NCI-H1417 treated with DMSO at 0.1 percent for 48 hours (cell line): ENCODE data around the gene PARD3B.

Source experiments
- DNase-seq: peaks from one replicate; lab custom pipeline; 2025; lab: John Stamatoyannopoulos, UW

Gene PARD3B

DNA sequence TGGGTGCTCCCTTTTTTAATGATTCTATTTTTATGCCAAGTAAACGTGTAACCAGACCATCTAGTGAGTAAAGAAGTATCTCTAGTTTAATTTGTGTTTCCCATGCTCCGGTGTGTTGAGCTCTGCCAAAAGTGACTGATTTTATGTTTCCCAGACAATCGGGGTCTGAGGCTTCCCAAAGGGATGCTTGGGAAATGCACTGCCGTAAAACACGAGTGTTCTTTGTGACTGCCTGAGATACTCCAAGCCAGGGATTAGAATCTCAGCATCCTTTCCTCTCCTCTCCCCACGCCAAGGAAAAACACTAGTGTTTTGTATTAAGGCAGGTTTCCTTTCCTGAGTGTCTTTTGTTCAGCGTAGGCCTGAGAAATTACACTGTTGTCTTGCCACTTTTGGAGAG is 956.6 kb downstream of the PARD3B start:
- no peak for DNase-seq

DNA sequence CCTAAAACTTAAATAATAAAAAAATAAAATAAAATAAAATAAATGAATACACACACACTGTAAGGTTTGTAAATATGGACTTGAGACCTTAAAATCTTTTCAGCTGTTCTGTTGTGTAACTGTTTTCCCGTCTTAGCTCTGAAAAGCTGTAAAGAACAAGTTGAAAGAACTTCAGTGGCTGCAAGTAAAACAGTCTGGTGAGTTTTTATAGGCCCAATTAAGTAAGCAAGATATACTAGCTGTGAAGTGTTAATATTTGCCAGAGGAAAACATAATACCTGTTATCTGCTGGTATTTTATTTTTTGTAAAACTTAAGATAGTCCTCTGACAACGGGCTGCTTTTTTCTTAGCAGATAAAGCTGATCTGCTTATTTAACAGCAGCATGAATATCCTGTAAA is 960.1 kb downstream of the PARD3B start:
- DNase-seq, result no peak

DNA sequence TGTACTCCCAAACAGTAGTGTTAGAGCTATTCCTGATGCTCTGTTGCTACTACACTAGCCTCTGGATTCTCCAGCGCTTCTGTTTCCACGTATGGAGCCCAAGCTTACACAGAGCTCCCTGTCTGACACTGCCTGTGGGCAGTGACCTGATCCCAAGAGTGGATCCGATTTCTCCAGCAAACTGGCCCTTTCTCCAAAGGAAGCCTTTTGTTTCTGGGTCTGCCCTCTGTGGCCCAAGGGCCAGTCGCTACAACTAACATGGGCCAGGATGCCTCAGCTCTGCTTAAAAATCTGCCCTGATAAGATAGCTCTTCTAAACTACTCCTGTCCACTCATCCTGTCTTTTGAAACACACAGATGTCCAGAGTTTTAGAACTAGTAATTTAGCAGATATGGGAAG is 964.4 kb downstream of the PARD3B start:
- no peak for DNase-seq

DNA sequence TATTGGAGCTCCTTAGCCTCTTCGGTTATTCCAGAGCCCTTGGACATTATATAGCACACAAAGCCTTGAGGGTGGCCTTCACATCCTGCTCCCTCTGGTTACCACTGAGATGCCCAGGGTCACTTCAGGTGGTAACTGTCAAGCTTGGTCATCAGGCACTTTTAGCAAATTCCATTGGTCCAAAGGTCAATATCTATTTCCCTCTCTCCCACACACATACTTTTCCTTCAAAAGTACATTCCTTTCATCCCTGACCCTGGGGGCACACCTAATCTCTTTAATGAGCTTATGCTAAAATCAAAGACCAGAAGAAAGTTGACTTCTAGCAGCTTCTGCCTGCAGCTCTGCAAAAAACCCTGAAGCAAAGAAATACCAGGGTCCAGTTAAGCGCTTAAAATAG is 965.1 kb downstream of the PARD3B start:
- no peak for DNase-seq

DNA sequence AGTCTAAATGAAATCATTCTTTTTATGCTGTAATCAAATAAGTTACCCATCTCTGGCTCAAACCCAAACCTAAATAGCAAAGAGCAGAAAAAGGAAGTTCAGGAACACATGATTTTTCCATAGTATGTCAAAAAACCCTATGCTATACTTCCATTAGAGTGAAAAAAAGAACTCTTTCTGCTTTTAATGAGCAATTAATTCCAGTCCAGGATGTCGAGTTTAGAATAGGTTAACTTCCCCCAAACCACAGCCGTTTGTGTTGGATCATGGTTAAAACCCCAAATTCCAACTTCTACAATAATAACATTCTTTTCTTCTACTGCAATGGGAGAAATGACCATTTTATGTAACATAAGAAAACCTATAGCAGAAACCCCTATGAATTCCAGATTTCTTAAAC is 965.9 kb downstream of the PARD3B start:
- no peak for DNase-seq

DNA sequence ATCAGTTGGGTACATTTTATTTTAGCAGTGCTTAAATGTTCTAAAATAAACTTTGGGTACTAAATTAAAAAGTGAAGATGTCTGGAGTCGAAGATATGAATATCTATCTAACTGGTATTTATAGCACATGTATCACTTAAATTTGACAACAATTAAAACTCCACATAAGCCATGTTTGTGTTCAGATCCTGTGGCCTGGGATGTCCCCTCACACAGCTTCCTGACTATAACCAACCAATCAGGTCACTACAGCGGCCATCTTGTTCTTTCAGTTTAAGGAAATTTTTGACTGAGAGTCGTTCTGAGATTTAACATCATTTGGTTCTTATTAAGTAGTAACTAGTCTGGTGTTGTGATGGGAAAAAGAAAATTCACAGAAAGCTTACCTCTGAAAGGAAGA is 966.4 kb downstream of the PARD3B start:
- no peak for DNase-seq

DNA sequence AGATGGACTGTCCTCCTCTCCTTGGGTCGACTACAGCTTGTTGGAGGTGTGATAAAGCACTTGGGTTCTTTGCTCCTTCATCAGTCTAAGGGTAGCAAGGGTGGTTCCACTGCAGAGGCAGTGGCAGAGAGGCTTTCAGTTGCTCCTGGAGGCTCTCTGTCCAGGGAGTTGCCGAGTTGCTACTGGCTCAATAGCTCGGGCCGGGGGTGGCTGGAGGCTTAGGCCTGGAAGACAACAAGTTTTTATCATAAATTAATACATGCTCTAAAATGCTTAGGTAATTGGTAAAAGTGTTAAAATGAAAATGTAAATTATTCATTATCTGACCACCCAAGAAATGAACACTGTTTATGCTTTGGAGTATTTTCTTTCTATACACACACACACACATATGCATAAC is 975.0 kb downstream of the PARD3B start:
- no peak for DNase-seq

DNA sequence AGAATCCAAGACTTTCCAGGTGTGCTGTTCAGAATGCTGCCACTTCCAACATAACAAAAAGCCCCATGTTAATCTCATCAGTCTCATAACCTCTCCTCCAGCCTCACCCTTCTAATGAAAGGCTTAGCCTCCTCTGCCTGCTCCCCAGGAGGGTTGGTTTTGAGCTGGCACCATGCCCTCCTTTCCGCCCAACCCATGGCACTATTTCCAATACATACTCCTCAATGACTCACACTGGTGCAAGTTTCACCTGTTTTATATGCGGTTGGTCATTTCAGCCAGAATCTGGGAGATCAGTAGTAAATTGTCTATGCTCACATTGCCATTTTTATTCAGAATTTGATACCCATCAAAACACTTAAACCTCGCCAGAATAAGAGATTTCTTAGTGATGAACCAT is 979.4 kb downstream of the PARD3B start:
- DNase-seq, result no peak

DNA sequence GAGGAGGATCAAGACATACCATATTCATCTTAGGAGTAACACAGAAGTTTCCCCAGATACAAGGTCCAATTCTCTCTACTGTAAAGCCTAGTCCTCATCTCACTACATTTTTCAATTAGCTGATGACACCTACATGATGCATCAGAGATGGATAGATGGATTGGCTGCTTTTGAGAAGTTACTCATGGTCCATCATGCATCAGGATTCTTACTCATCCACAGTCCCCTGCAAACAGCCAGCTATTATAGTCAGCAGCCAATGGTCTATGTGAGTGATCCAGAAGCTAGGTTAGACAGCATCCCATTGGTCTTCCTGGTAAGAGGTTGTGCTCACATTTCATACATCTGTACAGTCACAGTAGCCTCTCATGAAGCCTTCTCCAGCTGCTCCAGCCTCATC is 982.5 kb downstream of the PARD3B start:
- no peak for DNase-seq

DNA sequence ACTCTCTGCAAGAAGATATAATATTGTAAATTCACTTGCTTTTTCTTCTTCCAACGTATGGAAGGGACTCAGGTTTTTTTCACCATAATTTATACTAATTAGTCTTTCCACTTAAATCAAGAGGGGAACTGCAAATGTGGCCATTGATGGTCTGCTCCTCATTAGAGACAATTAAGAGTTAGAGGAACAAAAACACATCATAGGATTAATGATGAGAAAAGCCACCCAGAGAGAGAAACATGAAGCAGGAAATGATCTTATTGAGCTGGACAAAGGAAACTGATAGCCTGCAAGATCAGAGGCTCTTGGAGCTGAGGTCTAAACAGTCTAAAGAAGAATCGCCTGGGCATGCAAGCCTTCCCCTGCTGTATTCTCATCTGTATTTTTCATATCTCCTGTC is 985.8 kb downstream of the PARD3B start:
- no peak for DNase-seq

DNA sequence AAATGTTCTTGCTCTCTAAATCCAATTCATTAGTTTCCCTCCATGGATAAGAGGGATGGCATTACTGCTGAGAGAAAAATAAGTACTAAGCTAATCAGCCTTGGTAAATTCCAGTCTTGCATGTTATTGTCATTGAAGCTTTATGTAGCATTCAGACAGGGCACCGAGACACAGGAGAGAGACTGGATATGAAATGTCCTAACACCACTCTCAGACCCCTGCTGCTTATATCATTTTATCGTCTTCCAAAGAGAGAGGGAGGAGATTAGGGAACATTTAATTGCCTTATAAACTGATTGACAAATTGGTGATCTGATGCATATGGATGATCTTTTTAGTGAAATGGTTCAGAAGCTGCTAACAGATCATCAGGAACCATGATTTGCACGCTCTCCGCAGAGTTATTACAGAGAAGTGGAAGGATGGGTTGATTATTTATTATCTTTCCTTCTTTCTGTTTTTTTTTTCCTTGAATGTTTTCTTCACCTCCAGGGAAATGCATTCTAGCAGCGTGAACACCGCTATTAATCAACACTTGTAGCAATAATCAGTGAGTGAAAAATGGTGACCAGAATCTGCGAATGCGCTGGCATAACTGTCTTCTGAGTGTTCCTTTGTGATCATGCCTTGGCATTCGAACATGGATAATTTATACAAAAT is 986.3 kb downstream of the PARD3B start:
- no peak for DNase-seq

DNA sequence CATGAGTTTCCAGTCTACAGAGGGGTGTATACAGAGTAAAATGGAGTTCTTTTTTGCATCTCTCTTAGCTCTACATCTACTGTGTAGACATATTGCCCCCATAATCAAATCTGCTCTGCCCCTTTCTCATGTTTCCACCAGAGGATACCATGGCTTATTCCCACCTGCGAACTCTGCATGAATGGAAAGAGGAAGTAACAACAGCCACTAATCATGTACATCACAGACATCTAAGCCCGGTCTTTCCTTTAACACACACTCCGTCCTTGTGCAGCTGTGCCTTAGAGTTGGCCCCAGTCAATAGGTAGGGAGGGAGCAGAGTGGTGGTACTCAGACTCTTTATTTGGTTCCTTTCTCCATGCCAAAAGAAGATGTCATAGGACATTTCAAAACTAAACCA is 989.7 kb downstream of the PARD3B start:
- DNase-seq, result no peak

DNA sequence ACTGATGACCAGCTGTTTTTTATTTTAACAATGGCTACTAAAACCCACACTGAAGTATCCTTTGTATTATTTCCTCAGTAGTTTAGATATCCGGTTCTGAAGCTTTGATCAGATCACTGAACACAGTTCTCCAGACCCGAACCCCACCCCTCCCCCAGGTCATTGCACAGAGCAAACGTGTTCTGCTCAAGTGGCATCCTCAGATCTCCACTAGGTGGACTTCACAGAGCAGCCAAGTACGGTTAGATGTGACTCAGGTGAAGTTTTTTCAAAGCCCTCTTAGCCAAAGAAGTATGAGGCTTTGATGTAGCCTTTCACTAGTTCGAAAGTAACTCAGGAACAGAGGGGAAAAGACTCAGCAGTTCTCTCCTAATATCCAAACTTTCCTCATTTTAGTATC is 994.3 kb downstream of the PARD3B start:
- DNase-seq, result no peak

DNA sequence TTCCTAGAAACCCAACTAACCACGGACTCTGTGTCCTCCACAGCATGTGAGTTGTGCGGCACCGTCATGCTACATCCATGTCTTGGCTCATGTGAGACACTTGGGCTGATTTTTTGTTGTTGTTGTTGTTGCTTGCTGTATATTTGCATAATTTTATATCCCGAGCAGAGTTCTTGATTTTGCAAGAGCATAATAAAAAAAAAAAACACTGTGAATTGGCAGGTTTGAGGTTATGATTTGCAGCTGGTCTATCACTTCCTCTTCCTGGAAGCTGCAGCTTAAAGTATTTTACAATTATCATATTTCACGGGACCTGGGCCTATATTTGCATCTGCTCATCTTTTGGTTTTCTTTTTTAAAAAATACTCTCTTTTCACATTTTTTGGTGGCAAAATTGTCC is 994.8 kb downstream of the PARD3B start:
- no peak for DNase-seq

DNA sequence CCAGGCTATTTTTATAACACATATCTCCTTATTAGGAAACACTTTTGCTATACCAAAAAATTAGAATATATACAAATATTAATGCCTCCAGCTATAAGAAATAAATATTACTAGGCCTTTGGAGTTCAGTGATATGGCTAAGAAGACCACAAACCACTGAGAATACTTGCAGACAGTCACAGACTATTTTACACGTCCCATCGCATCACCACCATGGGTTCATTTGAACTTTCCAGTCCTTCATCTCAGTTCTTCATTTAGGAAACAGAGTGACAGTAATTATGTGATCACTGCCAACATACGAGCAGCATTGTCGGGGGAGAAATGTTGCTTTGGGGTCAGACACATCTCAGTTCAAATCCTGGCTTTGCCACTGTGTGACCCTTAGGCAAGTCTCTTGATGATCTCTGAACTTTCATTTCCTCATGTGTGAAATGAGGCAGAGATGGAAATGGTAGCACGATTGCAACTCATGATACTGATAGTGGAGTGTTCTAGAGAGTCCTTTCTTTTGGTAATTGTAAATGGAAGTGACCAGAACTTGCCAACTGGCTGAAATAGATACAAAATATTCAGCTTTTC is 998.1 kb downstream of the PARD3B start:
- DNase-seq, result no peak

DNA sequence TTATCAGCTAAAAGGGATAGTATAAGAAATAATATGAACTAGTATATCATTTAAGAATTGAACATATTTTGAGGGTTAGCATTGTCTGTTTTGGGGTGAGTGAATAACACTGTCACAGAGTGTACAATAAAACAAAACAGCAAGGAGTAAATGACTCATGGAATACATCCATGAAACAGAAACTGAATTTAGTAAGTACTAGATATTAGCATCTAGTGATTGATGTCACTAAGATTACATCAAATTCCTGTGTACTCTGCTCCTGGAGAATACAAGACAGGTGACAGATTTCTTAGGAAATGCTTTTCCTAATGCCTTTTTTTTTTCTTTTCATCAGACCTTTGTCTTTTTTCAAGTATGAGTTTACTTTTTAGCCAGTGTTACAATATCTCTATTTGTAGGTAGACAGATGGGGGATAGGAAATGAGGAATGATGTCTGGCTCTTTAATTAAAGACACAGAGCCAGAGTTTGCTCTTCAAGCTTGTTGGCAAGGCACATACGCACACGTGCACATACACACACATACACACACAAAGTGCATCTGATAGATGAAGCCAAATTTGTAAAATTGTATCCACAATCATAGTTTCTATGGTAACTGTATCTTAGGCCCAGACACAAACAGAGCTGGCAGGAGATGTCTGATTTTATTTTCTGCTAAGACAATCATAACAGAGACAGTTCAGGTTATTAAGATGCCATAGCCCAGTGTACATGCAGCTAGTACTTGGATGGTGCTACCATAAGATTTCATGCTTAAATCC is 998.8 kb downstream of the PARD3B start:
- DNase-seq, result no peak

DNA sequence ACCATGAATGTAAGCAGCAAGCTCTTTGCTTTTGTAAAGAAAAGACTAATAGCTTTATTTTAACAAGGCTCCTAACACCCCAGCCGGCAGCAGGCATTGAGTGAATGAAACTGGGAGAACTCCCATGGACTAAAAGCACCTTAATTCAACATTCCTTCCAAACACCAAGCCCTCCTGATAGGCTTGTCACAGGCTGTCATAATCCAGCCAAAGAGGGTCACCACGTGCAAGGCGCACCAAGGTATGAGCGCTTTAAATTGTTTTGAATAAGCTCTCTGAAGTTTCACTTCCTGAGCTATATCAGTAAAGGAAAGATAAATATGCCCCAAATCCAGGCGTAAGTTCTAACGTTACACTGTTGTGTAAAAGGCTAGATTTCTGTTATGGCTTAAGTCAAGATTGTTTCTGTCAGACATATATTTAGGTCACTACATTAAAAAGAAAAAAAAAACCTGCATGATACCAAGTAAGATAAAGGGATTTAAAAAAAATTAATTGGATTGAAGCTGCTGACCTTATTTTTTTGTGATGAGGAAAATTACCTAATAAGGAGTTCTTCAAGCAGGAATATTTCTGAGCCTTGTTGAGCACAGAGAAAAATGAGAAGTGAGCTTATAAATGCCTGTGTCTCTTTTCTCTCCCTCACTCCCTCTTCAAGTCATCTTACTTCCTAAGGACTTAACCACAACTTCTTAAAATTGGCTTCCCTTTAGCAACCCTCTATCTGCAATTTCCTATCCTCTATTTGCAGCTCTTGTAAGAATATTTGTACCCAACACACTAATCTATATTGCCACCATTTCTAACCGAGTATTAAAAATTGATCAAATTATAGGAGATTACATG is 1000.9 kb downstream of the PARD3B start:
- DNase-seq, result no peak

DNA sequence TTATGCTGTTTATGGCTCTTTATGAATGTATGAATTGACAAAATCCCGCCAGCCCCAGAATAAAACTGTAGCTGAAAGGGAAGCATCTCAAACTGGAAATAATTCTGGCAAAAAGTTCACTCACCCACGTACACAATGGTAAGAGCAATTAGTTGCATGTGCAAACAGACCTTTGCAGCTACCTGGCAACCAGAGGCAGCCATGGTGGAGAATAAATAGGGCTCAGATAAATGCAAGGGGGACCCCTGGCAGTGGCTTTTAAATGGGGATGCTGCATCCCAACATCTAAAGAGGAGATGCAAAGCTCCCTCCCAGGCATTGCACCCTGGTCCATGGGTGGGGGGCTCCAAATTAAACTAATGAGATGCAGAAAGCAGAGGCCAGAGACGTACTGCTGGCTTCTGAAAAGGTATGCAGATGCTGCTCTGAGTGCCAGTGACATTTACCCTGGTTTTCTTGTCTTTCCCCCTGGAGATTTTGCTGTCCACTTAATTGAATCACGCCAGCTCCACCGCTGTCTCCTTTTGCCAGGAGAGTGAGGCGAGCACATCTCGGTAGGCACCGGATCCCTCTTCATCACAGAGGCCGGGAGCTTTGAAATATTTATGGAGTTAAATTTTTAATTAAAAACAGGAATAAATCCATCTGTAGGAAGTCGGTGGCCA is 1010.4 kb downstream of the PARD3B start:
- DNase-seq, result no peak

DNA sequence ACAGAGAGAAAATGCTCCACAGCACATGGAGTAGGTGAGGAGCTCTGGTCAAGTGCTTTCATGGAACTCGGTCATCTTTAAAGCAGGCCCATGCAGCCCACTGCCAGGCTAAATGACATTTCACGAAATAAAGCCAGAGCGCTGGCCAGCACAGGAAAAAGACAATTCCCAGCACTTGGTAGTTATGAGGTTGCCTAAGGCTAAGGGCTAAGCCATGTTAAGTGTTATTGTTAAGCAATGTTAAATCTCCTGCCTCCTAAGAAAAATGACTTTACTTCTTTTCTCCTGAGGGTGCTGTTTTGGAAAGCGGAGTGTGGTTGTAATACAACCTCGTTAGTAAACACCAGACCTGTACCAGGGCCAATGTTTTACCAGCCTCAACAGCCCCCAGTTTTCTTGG is 1011.1 kb downstream of the PARD3B start:
- no peak for DNase-seq

DNA sequence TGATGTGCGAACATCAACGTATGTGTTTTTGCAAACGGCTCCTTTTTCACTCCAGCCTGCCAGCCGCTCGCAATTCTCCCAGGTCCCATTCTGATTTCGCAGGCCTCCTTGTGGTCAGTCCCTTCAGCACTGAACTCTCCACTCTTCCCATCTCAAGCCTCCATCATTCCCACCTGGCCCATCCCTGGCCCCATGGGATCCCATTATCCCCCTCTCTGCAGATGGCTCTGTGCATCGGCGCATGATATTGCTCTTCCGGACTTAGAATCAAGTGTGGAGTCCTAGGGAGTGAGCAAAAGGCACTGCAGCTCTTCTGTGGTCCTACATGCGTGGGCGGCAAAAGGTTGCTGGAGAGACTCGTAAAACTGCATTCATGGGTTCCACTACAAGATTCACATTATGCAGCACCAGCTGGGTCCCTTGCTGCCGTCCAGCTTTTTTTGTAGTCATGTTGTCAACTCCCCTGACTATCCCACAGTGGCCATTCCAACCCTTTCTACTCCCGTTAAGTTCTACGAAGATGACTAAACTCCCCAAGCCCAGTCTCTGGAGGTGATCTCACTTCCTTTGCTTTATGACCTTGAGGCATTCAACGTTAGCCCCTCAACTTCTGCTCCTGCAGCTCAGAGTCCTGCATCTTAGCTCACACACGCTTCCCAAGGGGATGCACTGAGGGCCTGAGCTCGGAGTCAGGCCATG is 1011.7 kb downstream of the PARD3B start:
- DNase-seq, result no peak

DNA sequence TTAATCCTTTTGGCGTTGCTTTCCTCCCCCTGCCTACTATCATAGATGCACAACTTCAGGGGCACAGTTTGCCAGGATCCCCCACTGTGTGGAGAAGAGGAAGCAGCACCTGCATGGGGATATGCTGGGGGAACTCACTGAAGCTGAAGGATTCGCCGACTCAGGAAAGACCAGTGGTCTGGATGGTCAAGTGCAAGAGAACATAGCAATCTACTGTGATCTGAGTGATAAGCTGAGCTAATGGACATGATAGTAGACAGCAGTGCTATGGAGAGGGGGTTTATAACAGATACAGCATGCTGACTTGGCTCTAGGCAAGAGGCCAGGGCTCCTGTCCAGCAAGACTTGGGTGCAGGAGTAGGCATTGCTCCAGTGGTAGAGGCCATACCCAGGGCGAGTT is 1012.6 kb downstream of the PARD3B start:
- no peak for DNase-seq

DNA sequence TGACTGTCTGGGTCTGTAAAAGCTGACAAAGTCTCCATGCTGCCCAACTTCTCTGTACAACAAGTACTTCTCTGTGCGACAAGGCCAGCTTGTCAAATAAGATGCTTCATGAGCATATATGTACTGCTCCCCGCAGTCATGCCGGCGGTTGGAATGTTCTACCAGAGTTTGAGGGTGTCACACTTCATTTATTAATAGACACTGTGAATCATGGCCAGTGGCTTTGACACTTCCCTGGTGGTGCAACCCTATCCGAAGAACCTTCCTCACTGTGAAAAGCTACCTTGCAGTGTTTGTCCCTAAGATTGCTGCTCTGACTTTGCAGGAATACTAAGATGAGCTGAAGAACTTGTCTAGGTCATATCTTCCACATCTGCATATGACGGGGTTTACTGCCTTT is 1016.2 kb downstream of the PARD3B start:
- no peak for DNase-seq
